ENCODE results near the gene SLC1A1. TPM values are rescaled to one million over a fixed set of nuclear protein-coding genes. Genes with fewer than 3 reads are reported as not detected.

Gene SLC1A1
- total RNA-seq, 2 experiments from 2014 or later: not detected

DNA sequence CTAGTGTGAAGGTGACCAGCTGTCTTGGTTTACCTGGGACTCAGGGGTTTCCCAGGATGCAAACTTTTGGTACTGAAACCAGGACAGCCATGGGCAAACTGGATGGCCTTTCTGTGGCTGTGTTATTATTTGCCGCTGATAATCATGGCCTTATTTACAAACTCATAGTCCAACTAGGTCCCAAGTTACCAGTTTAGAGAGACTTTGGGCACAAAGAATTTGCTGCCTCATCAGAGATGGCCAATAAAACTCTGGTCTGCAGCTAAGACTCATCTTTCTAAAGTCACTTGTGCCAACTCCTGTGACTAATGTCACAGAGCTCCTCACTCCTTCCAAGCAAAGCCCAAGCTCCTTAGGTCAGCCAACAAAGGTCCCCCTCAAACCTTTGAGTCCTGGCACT lies 124.4 kb downstream of the SLC1A1 start:
- H3K4me2 ChIP-seq (ENCODE audit: low read length): no peak overlapping the region
- no peak overlapping the region for H3K27ac ChIP-seq (ENCODE audit: low read depth, low read length, poor library complexity, severe bottlenecking)
- ChIA-PET CTCF (ENCODE audit: unreplicated experiment) (no interaction called here), POLR2A (no interaction called here)
- H4K20me1 ChIP-seq (ENCODE audit: insufficient read depth, low read length): no peaks in the 10 kb centered on the region
- no TSS peak for BruUV-seq (replicated peaks)
- H2AFZ ChIP-seq (ENCODE audit: low read length): no peak overlapping the region
- H3K9me2 ChIP-seq (ENCODE audit: insufficient read depth, low read length): no peaks in the 10 kb centered on the region
- intact Hi-C loops (cut with micrococcal nuclease; ENCODE audit: unreplicated experiment): no loop called here
- no peak overlapping the region for H3K4me3 ChIP-seq (ENCODE audit: low read depth, low read length, poor library complexity, severe bottlenecking)
- DNase-seq (ENCODE audit: low spot score): no peak
- no peaks in the 10 kb centered on the region for H3K4me1 ChIP-seq (ENCODE audit: insufficient read depth, low read length, poor library complexity, severe bottlenecking)
- TF ChIP-seq, protein P1, sequence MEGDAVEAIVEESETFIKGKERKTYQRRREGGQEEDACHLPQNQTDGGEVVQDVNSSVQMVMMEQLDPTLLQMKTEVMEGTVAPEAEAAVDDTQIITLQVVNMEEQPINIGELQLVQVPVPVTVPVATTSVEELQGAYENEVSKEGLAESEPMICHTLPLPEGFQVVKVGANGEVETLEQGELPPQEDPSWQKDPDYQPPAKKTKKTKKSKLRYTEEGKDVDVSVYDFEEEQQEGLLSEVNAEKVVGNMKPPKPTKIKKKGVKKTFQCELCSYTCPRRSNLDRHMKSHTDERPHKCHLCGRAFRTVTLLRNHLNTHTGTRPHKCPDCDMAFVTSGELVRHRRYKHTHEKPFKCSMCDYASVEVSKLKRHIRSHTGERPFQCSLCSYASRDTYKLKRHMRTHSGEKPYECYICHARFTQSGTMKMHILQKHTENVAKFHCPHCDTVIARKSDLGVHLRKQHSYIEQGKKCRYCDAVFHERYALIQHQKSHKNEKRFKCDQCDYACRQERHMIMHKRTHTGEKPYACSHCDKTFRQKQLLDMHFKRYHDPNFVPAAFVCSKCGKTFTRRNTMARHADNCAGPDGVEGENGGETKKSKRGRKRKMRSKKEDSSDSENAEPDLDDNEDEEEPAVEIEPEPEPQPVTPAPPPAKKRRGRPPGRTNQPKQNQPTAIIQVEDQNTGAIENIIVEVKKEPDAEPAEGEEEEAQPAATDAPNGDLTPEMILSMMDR (conservative IDR thresholded peaks at IDR 0.05; ENCODE audit: low read length): no peak
- TF ChIP-seq EZH2phosphoT487 (IDR thresholded peaks at IDR 0.05; ENCODE audit: borderline replicate concordance, low read depth, low read length): no peak
- H3K9me3 ChIP-seq (ENCODE audit: low read length): no peaks in the 10 kb centered on the region
- no peaks in the 10 kb centered on the region for H3K36me3 ChIP-seq (ENCODE audit: insufficient read depth, low read length)
- H3K79me2 ChIP-seq (ENCODE audit: insufficient read depth, low read depth, low read length): no peaks in the 10 kb centered on the region

DNA sequence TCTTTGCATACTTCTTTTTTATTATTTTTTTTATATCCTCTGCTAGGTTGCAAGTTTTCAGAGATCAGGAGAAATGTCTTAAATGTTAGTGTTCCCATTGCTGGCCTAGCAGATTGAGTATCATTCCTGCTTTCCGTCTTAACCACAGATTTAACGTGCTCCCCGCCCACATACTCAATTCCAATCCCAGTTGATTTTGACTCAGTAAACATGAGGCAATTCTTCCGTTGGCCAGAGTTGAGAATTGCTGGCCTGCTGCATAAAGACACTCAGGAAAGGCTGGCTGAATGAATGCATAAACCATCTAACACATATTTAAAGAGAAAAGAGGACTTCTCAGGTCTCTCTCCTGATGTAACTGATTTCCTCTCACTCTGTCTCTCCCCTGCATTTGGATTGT lies 125.0 kb downstream of the SLC1A1 start:
- Histone ChIP-seq H3K4me3 (ENCODE audit: low read depth, low read length, poor library complexity, severe bottlenecking) (no peak overlapping the region), H3K79me2 (ENCODE audit: insufficient read depth, low read depth, low read length) (no peaks in the 10 kb centered on the region), H3K4me1 (ENCODE audit: insufficient read depth, low read length, poor library complexity, severe bottlenecking) (no peaks in the 10 kb centered on the region), H3K4me2 (ENCODE audit: low read length) (no peak overlapping the region), H3K27ac (ENCODE audit: low read depth, low read length, poor library complexity, severe bottlenecking) (no peak overlapping the region), H3K9me2 (ENCODE audit: insufficient read depth, low read length) (no peaks in the 10 kb centered on the region), H4K20me1 (ENCODE audit: insufficient read depth, low read length) (no peaks in the 10 kb centered on the region), H3K9me3 (ENCODE audit: low read length) (no peaks in the 10 kb centered on the region), H3K36me3 (ENCODE audit: insufficient read depth, low read length) (no peaks in the 10 kb centered on the region), H2AFZ (ENCODE audit: low read length) (no peak overlapping the region)
- TF ChIP-seq, protein P1 (conservative IDR thresholded peaks at IDR 0.05; ENCODE audit: low read length): no peak
- no peak for TF ChIP-seq EZH2phosphoT487 (IDR thresholded peaks at IDR 0.05; ENCODE audit: borderline replicate concordance, low read depth, low read length)
- ChIA-PET POLR2A (no interaction called here), CTCF (ENCODE audit: unreplicated experiment) (no interaction called here)
- intact Hi-C loops (cut with micrococcal nuclease; ENCODE audit: unreplicated experiment): no loop called here
- no TSS peak for BruUV-seq (replicated peaks)
- no peak for DNase-seq (ENCODE audit: low spot score)

DNA sequence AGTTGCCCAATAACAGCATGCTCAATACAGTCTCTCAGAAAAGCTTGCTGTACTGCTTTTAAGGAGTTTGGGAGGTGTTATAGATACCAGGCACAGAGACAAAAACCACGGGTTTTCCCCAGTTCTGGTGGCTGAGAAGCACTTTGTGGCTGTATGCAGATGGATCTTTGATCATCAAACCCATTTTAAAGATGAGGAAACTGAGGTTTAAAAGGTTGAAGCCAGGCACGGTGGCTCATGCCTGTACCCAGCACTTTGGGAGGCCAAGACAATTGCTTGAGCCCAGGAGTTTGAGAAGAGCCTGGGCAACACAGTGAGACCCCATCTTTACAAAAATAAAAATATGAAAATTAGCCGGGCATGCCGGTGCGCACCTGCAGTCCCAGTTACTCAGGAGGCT lies 125.5 kb downstream of the SLC1A1 start:
- CTCF ChIA-PET (ENCODE audit: unreplicated experiment): no interaction called here
- TF ChIP-seq EZH2phosphoT487 (IDR thresholded peaks at IDR 0.05; ENCODE audit: borderline replicate concordance, low read depth, low read length): no peak
- TF ChIP-seq, protein P1 (conservative IDR thresholded peaks at IDR 0.05; ENCODE audit: low read length): no peak
- no TSS peak for BruUV-seq (replicated peaks)

More for the DNA sequence above, 125.5 kb downstream of the SLC1A1 start:
- H3K9me3 ChIP-seq (ENCODE audit: low read length): no peaks in the 10 kb centered on the region
- no peaks in the 10 kb centered on the region for H4K20me1 ChIP-seq (ENCODE audit: insufficient read depth, low read length)
- no peaks in the 10 kb centered on the region for H3K36me3 ChIP-seq (ENCODE audit: insufficient read depth, low read length)
- no peaks in the 10 kb centered on the region for H3K79me2 ChIP-seq (ENCODE audit: insufficient read depth, low read depth, low read length)
- DNase-seq (ENCODE audit: low spot score): no peak
- no peak overlapping the region for H3K27ac ChIP-seq (ENCODE audit: low read depth, low read length, poor library complexity, severe bottlenecking)
- POLR2A ChIA-PET: no interaction called here
- no peak overlapping the region for H2AFZ ChIP-seq (ENCODE audit: low read length)
- no peak overlapping the region for H3K4me2 ChIP-seq (ENCODE audit: low read length)
- no peaks in the 10 kb centered on the region for H3K4me1 ChIP-seq (ENCODE audit: insufficient read depth, low read length, poor library complexity, severe bottlenecking)
- intact Hi-C loops (cut with micrococcal nuclease; ENCODE audit: unreplicated experiment): no loop called here
- H3K4me3 ChIP-seq (ENCODE audit: low read depth, low read length, poor library complexity, severe bottlenecking): no peak overlapping the region
- H3K9me2 ChIP-seq (ENCODE audit: insufficient read depth, low read length): no peaks in the 10 kb centered on the region
